H1 (cell line): ENCODE results near the gene THRB. TPM values are rescaled to one million over a fixed set of nuclear protein-coding genes. Genes with fewer than 3 reads are reported as not detected.

Experiments used
- CTCF ChIA-PET: fragments of 300-600 bp; sonication (Branson Sonifier 250); formaldehyde crosslinking; loops from one replicate; lab custom pipeline; 2021; ENCODE audit not compliant: partially characterized antibody; lab: Charles Lee
- POLR2A ChIA-PET: fragments of 300-600 bp; sonication (Branson Sonifier 250); formaldehyde crosslinking; loops from one replicate; lab custom pipeline; 2021; ENCODE audit warnings: inconsistent platforms; ENCODE audit not compliant: partially characterized antibody; lab: Charles Lee
- DNase-seq, 2 experiments: peaks; one replicate each; pipeline versions ENCODE4 v3.0.0 to v3.0.0-alpha.2; 2010 to 2022; ENCODE audit warnings: low spot score in 2 of 2, low read depth in 1 of 2, mixed read lengths in 1 of 2
- FAIRE-seq: peaks from 2 replicates; lab custom pipeline; 2011; peaks lifted over from hg19 to GRCh38; lab: Jason Lieb, UNC
- H2AFZ ChIP-seq: 2 replicates; pipeline ENCODE4 v1.8.1; 2012; ENCODE audit warnings: low read length, inconsistent platforms
- H2AK5ac ChIP-seq: 2 replicates; pipeline ENCODE4 v1.6.1; 2013; ENCODE audit warnings: low read depth, low read length
- H2BK120ac ChIP-seq: replicated peaks from 2 replicates; pipeline ENCODE3; 2013; ENCODE audit warnings: low read depth, low read length, inconsistent platforms
- H2BK12ac ChIP-seq: 2 replicates; pipeline ENCODE4 v1.6.1; 2013; ENCODE audit warnings: low read depth, low read length
- H2BK15ac ChIP-seq: 2 replicates; pipeline ENCODE4 v1.6.1; 2013; ENCODE audit warnings: low read length
- H2BK20ac ChIP-seq: 2 replicates; pipeline ENCODE4 v1.6.1; 2013; ENCODE audit warnings: low read length
- H2BK5ac ChIP-seq: 2 replicates; pipeline ENCODE4 v1.6.1; 2013; ENCODE audit warnings: low read depth, low read length
- H3K14ac ChIP-seq: 2 replicates; pipeline ENCODE4 v1.6.1; 2013; ENCODE audit warnings: inconsistent platforms; ENCODE audit not compliant: insufficient read length
- H3K18ac ChIP-seq: 2 replicates; pipeline ENCODE4 v1.6.1; 2013; ENCODE audit warnings: low read length; ENCODE audit errors: extremely low read depth
- H3K23ac ChIP-seq: 2 replicates; pipeline ENCODE4 v1.6.1; 2013; ENCODE audit warnings: inconsistent platforms; ENCODE audit not compliant: insufficient read length
- H3K23me2 ChIP-seq: 2 replicates; pipeline ENCODE4 v1.6.1; 2013; ENCODE audit warnings: low read depth, low read length
- H3K27ac ChIP-seq: 2 replicates; pipeline ENCODE4 v1.6.1; 2011; ENCODE audit warnings: low read depth, low read length, inconsistent platforms
- H3K27me3 ChIP-seq, 4 experiments: replicated peaks in 1 of 4; 1 replicate in 1 of 4; 2 replicates in 3 of 4; pipeline versions ENCODE4 v1.6.1 to v1.8.1; 2011 to 2013; ENCODE audit warnings: low read length in 3 of 4, mild to moderate bottlenecking in 3 of 4, inconsistent platforms in 2 of 4, mixed read lengths in 2 of 4, moderate library complexity in 1 of 4; ENCODE audit not compliant: control insufficient read depth in 3 of 4, insufficient read depth in 3 of 4; ENCODE audit errors: extremely low read depth in 1 of 4
- H3K36me3 ChIP-seq, 4 experiments: 2 replicates each; pipeline versions ENCODE4 v1.6.1 to v1.8.1; 2011 to 2013; ENCODE audit warnings: mild to moderate bottlenecking in 4 of 4, low read length in 3 of 4, moderate library complexity in 2 of 4, control low read depth in 1 of 4, inconsistent platforms in 1 of 4; ENCODE audit not compliant: insufficient read depth in 4 of 4, control insufficient read depth in 2 of 4
- H3K4ac ChIP-seq: replicated peaks from 2 replicates; pipeline ENCODE3; 2013; ENCODE audit warnings: low read length, low read depth, mixed read lengths, inconsistent platforms; ENCODE audit not compliant: insufficient read length
- H3K4me1 ChIP-seq, 4 experiments: replicated peaks in 1 of 4; 1 replicate in 1 of 4; 2 replicates in 3 of 4; pipeline versions ENCODE4 v1.6.1 to v1.8.1; 2011 to 2013; ENCODE audit warnings: low read length in 3 of 4, inconsistent platforms in 2 of 4, mixed read lengths in 1 of 4; ENCODE audit not compliant: insufficient read depth in 4 of 4, control insufficient read depth in 3 of 4
- H3K4me2 ChIP-seq, 2 experiments: 2 replicates each; pipeline versions ENCODE4 v1.6.1 to v1.8.1; 2011 to 2013; ENCODE audit warnings: low read depth in 2 of 2, low read length in 2 of 2, control low read depth in 1 of 2, inconsistent platforms in 1 of 2, mild to moderate bottlenecking in 1 of 2; ENCODE audit not compliant: insufficient read depth in 1 of 2
- H3K4me3 ChIP-seq, 4 experiments: fragments of 200-600, 300-600 bp in 1 of 4; sonication (generic), shearing (Covaris generic), sonication (Bioruptor Twin) in 1 of 4; 2 replicates each; pipeline versions ENCODE4 v1.5.1 to v1.8.1; 2011 to 2016; ENCODE audit warnings: low read length in 4 of 4, low read depth in 3 of 4, control low read depth in 2 of 4, inconsistent platforms in 2 of 4, mild to moderate bottlenecking in 2 of 4, mixed read lengths in 1 of 4, moderate library complexity in 1 of 4; ENCODE audit not compliant: insufficient read depth in 2 of 4; ENCODE audit errors: extremely low read depth in 1 of 4
- H3K56ac ChIP-seq: replicated peaks from 2 replicates; pipeline ENCODE3; 2013; ENCODE audit warnings: low read depth, mild to moderate bottlenecking, mixed read lengths, low read length, inconsistent platforms; ENCODE audit not compliant: insufficient read length
- H3K79me1 ChIP-seq: 2 replicates; pipeline ENCODE4 v1.6.1; 2013; ENCODE audit warnings: low read depth, low read length, control low read depth
- H3K79me2 ChIP-seq, 2 experiments: 2 replicates each; pipeline versions ENCODE4 v1.6.1 to v1.8.1; 2012 to 2013; ENCODE audit warnings: low read length in 2 of 2, mild to moderate bottlenecking in 2 of 2, inconsistent platforms in 1 of 2; ENCODE audit not compliant: insufficient read depth in 2 of 2, control insufficient read depth in 1 of 2
- H3K9ac ChIP-seq, 4 experiments: replicated peaks in 1 of 4; 1 replicate in 1 of 4; 2 replicates in 3 of 4; pipeline versions ENCODE4 v1.6.1 to v1.8.1; 2011 to 2013; ENCODE audit warnings: low read depth in 3 of 4, low read length in 3 of 4, control low read depth in 2 of 4, mild to moderate bottlenecking in 2 of 4, moderate library complexity in 2 of 4, inconsistent platforms in 1 of 4; ENCODE audit errors: extremely low read depth in 1 of 4
- H3K9me3 ChIP-seq, 2 experiments: 2 replicates each; pipeline versions ENCODE4 v1.6.1 to v1.8.1; 2012 to 2013; ENCODE audit warnings: mild to moderate bottlenecking in 2 of 2, moderate library complexity in 2 of 2, control low read depth in 1 of 2, inconsistent platforms in 1 of 2, low read depth in 1 of 2, low read length in 1 of 2, mixed read lengths in 1 of 2; ENCODE audit not compliant: insufficient read depth in 2 of 2
- H4K20me1 ChIP-seq, 2 experiments: replicated peaks in 1 of 2; 2 replicates each; pipeline versions ENCODE3 to v1.8.1; 2011 to 2013; ENCODE audit warnings: inconsistent platforms in 2 of 2, low read length in 2 of 2, mild to moderate bottlenecking in 1 of 2; ENCODE audit not compliant: insufficient read depth in 2 of 2, control insufficient read depth in 1 of 2
- H4K5ac ChIP-seq: 2 replicates; pipeline ENCODE4 v1.6.1; 2013; ENCODE audit warnings: low read length, low read depth, mixed read lengths, inconsistent platforms; ENCODE audit not compliant: insufficient read length
- H4K8ac ChIP-seq: 2 replicates; pipeline ENCODE4 v1.8.0; 2013; ENCODE audit warnings: mild to moderate bottlenecking, moderate library complexity, low read length, inconsistent platforms; ENCODE audit not compliant: insufficient read depth; ENCODE audit errors: extremely low read depth
- H4K91ac ChIP-seq: replicated peaks from 2 replicates; pipeline ENCODE3; 2013; ENCODE audit warnings: low read length, mixed read lengths, inconsistent platforms; ENCODE audit not compliant: insufficient read length
- CHD2 ChIP-seq: IDR thresholded peaks from 2 replicates; pipeline ENCODE4 v1.6.1; 2012; ENCODE audit warnings: low read length, improper control_type of control experiment
- CREB1 ChIP-seq: IDR thresholded peaks from 2 replicates; pipeline ENCODE4 v1.6.1; 2012; ENCODE audit warnings: inconsistent platforms
- GTF2F1 ChIP-seq: IDR thresholded peaks from 2 replicates; pipeline ENCODE4 v1.6.1; 2012; ENCODE audit warnings: low read depth, low read length, improper control_type of control experiment, borderline replicate concordance
- HDAC2 ChIP-seq, 2 experiments: fragments of 300-600 bp in 1 of 2; sonication (generic) in 1 of 2; IDR thresholded peaks; 2 replicates each; pipeline ENCODE4 v1.6.1; 2011 to 2012; ENCODE audit warnings: low read depth in 2 of 2, low read length in 2 of 2, mild to moderate bottlenecking in 2 of 2, moderate library complexity in 2 of 2, borderline replicate concordance in 1 of 2, inconsistent platforms in 1 of 2
- KDM4A ChIP-seq: IDR thresholded peaks from one replicate; pipeline ENCODE4 v1.7.1; 2012; ENCODE audit warnings: low read depth, mild to moderate bottlenecking, moderate library complexity, low read length, inconsistent platforms; ENCODE audit not compliant: severe bottlenecking
- NANOG ChIP-seq: IDR thresholded peaks from 2 replicates; pipeline ENCODE4 v1.6.1; 2011; ENCODE audit warnings: low read length, low read depth, mild to moderate bottlenecking, inconsistent platforms; ENCODE audit not compliant: insufficient read depth, poor library complexity, severe bottlenecking
- PHF8 ChIP-seq: fragments of 200-600 bp; sonication (generic); conservative IDR thresholded peaks from 2 replicates; pipeline ENCODE4 v1.7.1; 2012; ENCODE audit warnings: low read depth, mild to moderate bottlenecking, inconsistent platforms, low read length, moderate library complexity
- RNF2 ChIP-seq: fragments of 200-900, 300-1000 bp; sonication (generic); IDR thresholded peaks from 2 replicates; pipeline ENCODE4 v1.7.1; 2016; ENCODE audit warnings: borderline replicate concordance, low read depth, mild to moderate bottlenecking, antibody characterized with exemption, low read length; ENCODE audit not compliant: poor library complexity, severe bottlenecking; ENCODE audit errors: missing control alignments
- SP4 ChIP-seq: IDR thresholded peaks from 2 replicates; pipeline ENCODE4 v1.6.1; 2012; ENCODE audit warnings: low read length, inconsistent platforms
- YY1 ChIP-seq: IDR thresholded peaks from 2 replicates; pipeline ENCODE4 v1.6.1; 2011; ENCODE audit warnings: low read depth, mild to moderate bottlenecking, low read length
- WGBS, 2 experiments: shearing (Covaris generic) in 1 of 2; methylation state at CpG; one replicate each; pipeline versions ENCODE4 v1.1.6 to v1.1.7; 2013 to 2015; ENCODE audit warnings: low lambda C conversion rate in 2 of 2, mixed read lengths in 2 of 2, inconsistent platforms in 1 of 2, low coverage in 1 of 2, missing lambda C conversion rate in 1 of 2; ENCODE audit not compliant: insufficient replicate concordance in 2 of 2, insufficient coverage in 1 of 2, insufficient read length in 1 of 2; ENCODE audit errors: extremely low coverage in 1 of 2, missing lambda C conversion rate in 1 of 2; 5-methylcytosine and 5-hydroxymethylcytosine counted together
- polyA plus RNA-seq, 7 experiments: library from polyadenylated mRNA; depleted of rRNA in 3 of 7; stranded (reverse) in 5 of 7; unstranded in 2 of 7; fragments of >200 nt in 5 of 7; fragments of 200-250 nt in 2 of 7; gene quantifications; 1 replicate in 5 of 7; 2 replicates in 1 of 7; 4 replicates in 1 of 7; pipeline versions ENCODE4 v1.2.1 to v1.2.3, GENCODE V29; 2011 to 2013; ENCODE audit warnings: missing spikeins in 2 of 7, mixed read lengths in 2 of 7
- total RNA-seq: library from RNA; stranded (reverse); fragmentation: NEBNext Ultra II Directional; extraction: Animal tissue kit (Norgen Biotek cat#: 25700); gene quantifications from 2 replicates; pipeline ENCODE4 v1.2.1, GENCODE V29; 2021
- TF ChIP-seq, protein P1 (sequence below), 3 experiments: IDR thresholded peaks; 1 replicate in 2 of 3; 2 replicates in 1 of 3; pipeline versions ENCODE4 v1.5.1 to v1.6.1; 2011; ENCODE audit warnings: low read length in 3 of 3, mild to moderate bottlenecking in 3 of 3, inconsistent platforms in 2 of 3, low read depth in 1 of 3, moderate library complexity in 1 of 3; ENCODE audit not compliant: insufficient read depth in 1 of 3; ENCODE audit errors: control extremely low read depth in 1 of 3

Gene THRB
- total and polyA plus RNA-seq, 2 of the 8 experiments (the other 6 are each of a cell fraction or from before 2014, with no cell fraction given) = 0.98 to 3.9 TPM

DNA sequence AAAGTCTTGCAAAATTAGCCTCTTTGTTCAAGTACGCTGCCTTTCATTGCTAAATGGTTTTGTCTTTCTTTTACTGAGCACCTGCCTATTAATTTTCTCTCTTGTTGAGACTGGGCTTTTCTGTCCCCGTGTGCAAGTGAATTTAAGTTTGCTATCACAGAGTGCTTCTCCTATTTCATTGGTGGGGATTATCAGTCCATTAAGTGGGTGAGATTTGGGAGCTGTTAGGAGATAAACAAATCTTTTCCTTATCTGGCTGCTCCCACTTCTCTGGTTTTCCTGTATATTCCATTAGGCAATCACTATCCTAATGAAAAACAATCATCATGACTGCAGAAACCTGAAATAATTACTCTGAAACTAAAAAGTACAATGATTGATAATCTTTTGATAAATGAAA, 295.4 kb downstream of the THRB start:
- Histone ChIP-seq H2AFZ (no peak overlapping the region), H3K14ac (no peak overlapping the region), H3K9me3 (peaks cover 6 to 19% of the 10 kb centered on the region in 2 experiments; a peak in 2 of 4 replicates), H3K18ac (no peak overlapping the region), H3K9ac (no peak overlapping the region), H3K27ac (no peak overlapping the region), H2BK5ac (no peak overlapping the region), H2BK120ac (no peak overlapping the region), H3K36me3 (no peaks in the 10 kb centered on the region), H4K20me1 (no peaks in the 10 kb centered on the region), H2BK20ac (no peak overlapping the region), H3K4me3 (no peak overlapping the region), H4K5ac (no peak overlapping the region), H3K56ac (no peak overlapping the region), H3K79me2 (no peaks in the 10 kb centered on the region), H3K4ac (no peak overlapping the region), H2BK12ac (no peak overlapping the region), H3K4me1 (no peaks in the 10 kb centered on the region), H4K8ac (no peak overlapping the region), H3K79me1 (no peaks in the 10 kb centered on the region), H3K27me3 (no peaks in the 10 kb centered on the region), H3K23me2 (no peaks in the 10 kb centered on the region), H2BK15ac (no peak overlapping the region), H2AK5ac (no peak overlapping the region), H3K4me2 (no peak overlapping the region), H4K91ac (no peak overlapping the region), H3K23ac (no peak overlapping the region)
- CTCF ChIA-PET = interaction anchor here (0.9 to 3.8 kb wide), 8 partner anchors 13 to 462 kb away, joined by 3 to 21 read pairs (median 6); no protein-coding TSS in a partner anchor
- POLR2A ChIA-PET = no interaction called here
- no peak for FAIRE-seq
- DNase-seq = no peak
- 92% methylated on average over 2 of the region's 2 CpGs; no CpG with 5 or more reads in 1 of the 2 experiments for WGBS, 2 experiments
- TF ChIP-seq RNF2 (no peak), GTF2F1 (no peak), YY1 (no peak), KDM4A (no peak), CHD2 (no peak), SP4 (no peak), HDAC2 (IDR thresholded peaks at IDR 0.05; ENCODE audit: borderline replicate concordance in 1 of 2, low read depth in 2 of 2, low read length in 2 of 2) (no peak), CREB1 (no peak), PHF8 (no peak), NANOG (no peak)
- TF ChIP-seq, protein P1, sequence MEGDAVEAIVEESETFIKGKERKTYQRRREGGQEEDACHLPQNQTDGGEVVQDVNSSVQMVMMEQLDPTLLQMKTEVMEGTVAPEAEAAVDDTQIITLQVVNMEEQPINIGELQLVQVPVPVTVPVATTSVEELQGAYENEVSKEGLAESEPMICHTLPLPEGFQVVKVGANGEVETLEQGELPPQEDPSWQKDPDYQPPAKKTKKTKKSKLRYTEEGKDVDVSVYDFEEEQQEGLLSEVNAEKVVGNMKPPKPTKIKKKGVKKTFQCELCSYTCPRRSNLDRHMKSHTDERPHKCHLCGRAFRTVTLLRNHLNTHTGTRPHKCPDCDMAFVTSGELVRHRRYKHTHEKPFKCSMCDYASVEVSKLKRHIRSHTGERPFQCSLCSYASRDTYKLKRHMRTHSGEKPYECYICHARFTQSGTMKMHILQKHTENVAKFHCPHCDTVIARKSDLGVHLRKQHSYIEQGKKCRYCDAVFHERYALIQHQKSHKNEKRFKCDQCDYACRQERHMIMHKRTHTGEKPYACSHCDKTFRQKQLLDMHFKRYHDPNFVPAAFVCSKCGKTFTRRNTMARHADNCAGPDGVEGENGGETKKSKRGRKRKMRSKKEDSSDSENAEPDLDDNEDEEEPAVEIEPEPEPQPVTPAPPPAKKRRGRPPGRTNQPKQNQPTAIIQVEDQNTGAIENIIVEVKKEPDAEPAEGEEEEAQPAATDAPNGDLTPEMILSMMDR (IDR thresholded peaks at IDR 0.05; ENCODE audit: control extremely low read depth in 1 of 3, insufficient read depth in 1 of 3, low read depth in 1 of 3, low read length in 3 of 3) = no peak
